SK-N-SH (cell line): ENCODE measurements around the gene ITM2C. TPM values are rescaled to one million over a fixed set of nuclear protein-coding genes. Genes with fewer than 3 reads are reported as not detected.

Experiments
- CTCF ChIA-PET: fragments of 300-600, 350-600 bp; formaldehyde crosslinking; extraction: SDS; loops from one replicate; lab custom pipeline; 2021; lab: Yijun Ruan, JAX
- POLR2A ChIA-PET: fragments of 350-600 bp; sonication (Branson Sonifier 250); formaldehyde crosslinking; extraction: SDS; loops from one replicate; lab custom pipeline; 2020; ENCODE audit warnings: antibody characterized with exemption, inconsistent platforms; lab: Yijun Ruan, JAX
- DNase-seq: peaks from one replicate; pipeline ENCODE4 v3.0.0; 2012
- H2AFZ ChIP-seq: fragments of 200-600 bp; sonication (generic); 2 replicates; pipeline ENCODE4 v1.8.1; 2016; ENCODE audit warnings: antibody characterized with exemption, mild to moderate bottlenecking, low read depth
- H3F3A ChIP-seq: fragments of 200-600 bp; sonication (generic); replicated peaks from 2 replicates; pipeline ENCODE3; 2016; ENCODE audit warnings: antibody characterized with exemption, mild to moderate bottlenecking; ENCODE audit not compliant: insufficient read depth
- H3K27ac ChIP-seq, 2 experiments: fragments of 200-500 bp in 1 of 2; fragments of 200-600 bp in 1 of 2; sonication (Bioruptor generic) in 1 of 2; sonication (generic), shearing (Covaris generic) in 1 of 2; 2 replicates each; pipeline versions ENCODE4 v1.5.1 to v1.6.1; 2014 to 2016; ENCODE audit warnings: low read depth in 2 of 2, inconsistent platforms in 1 of 2, low read length in 1 of 2, mild to moderate bottlenecking in 1 of 2, mixed read lengths in 1 of 2
- H3K27me3 ChIP-seq: fragments of 200-600 bp; sonication (generic), shearing (Covaris generic); 2 replicates; pipeline ENCODE4 v1.6.1; 2016; ENCODE audit warnings: mixed run types; ENCODE audit not compliant: insufficient read depth
- H3K36me3 ChIP-seq, 2 experiments: fragments of 200-500 bp in 1 of 2; fragments of 200-600 bp in 1 of 2; sonication (Bioruptor generic) in 1 of 2; sonication (generic) in 1 of 2; replicated peaks in 1 of 2; 2 replicates each; pipeline versions ENCODE3 to v1.5.1; 2014 to 2016; ENCODE audit warnings: low read length in 1 of 2, mild to moderate bottlenecking in 1 of 2; ENCODE audit not compliant: insufficient read depth in 2 of 2, control insufficient read depth in 1 of 2
- H3K4me1 ChIP-seq, 2 experiments: fragments of 200-500 bp in 1 of 2; fragments of 200-600 bp in 1 of 2; sonication (Bioruptor generic) in 1 of 2; sonication (generic), shearing (Covaris generic) in 1 of 2; 2 replicates each; pipeline versions ENCODE4 v1.5.1 to v1.6.1; 2014 to 2016; ENCODE audit warnings: low read depth in 1 of 2, low read length in 1 of 2, mixed run types in 1 of 2; ENCODE audit not compliant: insufficient read depth in 2 of 2, control insufficient read depth in 1 of 2
- H3K4me2 ChIP-seq: fragments of 200-600 bp; sonication (generic), shearing (Covaris generic); 2 replicates; pipeline ENCODE4 v1.6.1; 2017; ENCODE audit warnings: mixed run types
- H3K4me3 ChIP-seq, 2 experiments: fragments of 200-500 bp in 1 of 2; fragments of 200-600 bp in 1 of 2; sonication (Bioruptor generic) in 1 of 2; sonication (generic), shearing (Covaris generic) in 1 of 2; 2 replicates each; pipeline versions ENCODE4 v1.5.1 to v1.8.1; 2014 to 2016; ENCODE audit warnings: low read depth in 2 of 2, inconsistent platforms in 1 of 2, low read length in 1 of 2, mild to moderate bottlenecking in 1 of 2, mixed read lengths in 1 of 2, moderate library complexity in 1 of 2
- H3K79me2 ChIP-seq: fragments of 200-600 bp; sonication (generic); 2 replicates; pipeline ENCODE4 v1.8.1; 2017; ENCODE audit warnings: mild to moderate bottlenecking; ENCODE audit not compliant: insufficient read depth
- H3K9ac ChIP-seq: fragments of 200-600 bp; sonication (generic); 2 replicates; pipeline ENCODE4 v1.6.1; 2017; ENCODE audit warnings: mixed run types
- H3K9me2 ChIP-seq: fragments of 200-600 bp; sonication (generic); 2 replicates; pipeline ENCODE4 v1.6.1; 2017; ENCODE audit warnings: mixed run types
- H3K9me3 ChIP-seq: fragments of 200-600 bp; sonication (generic); 2 replicates; pipeline ENCODE4 v1.6.1; 2017; ENCODE audit warnings: mixed run types, mild to moderate bottlenecking, moderate library complexity
- H4K20me1 ChIP-seq: fragments of 200-600 bp; sonication (generic); 2 replicates; pipeline ENCODE4 v1.6.1; 2017; ENCODE audit warnings: mild to moderate bottlenecking, mixed run types; ENCODE audit not compliant: insufficient read depth
- CHD2 ChIP-seq: fragments of 150-350 bp; IDR thresholded peaks from 2 replicates; pipeline ENCODE4 v1.6.1; 2018; ENCODE audit warnings: low read length; ENCODE audit not compliant: partially characterized antibody
- EP300 ChIP-seq, 2 experiments: IDR thresholded peaks; 2 replicates each; pipeline versions ENCODE4 v1.4.0 to v1.6.1; 2012; ENCODE audit warnings: borderline replicate concordance in 1 of 2, low read depth in 1 of 2, low read length in 1 of 2
- FOSL2 ChIP-seq: IDR thresholded peaks from 2 replicates; pipeline ENCODE4 v1.4.0; 2012; ENCODE audit warnings: low read depth, mild to moderate bottlenecking, moderate library complexity, borderline replicate concordance
- FOXJ3 ChIP-seq: sonication (generic); formaldehyde crosslinking; IDR thresholded peaks from 2 replicates; pipeline ENCODE4 v1.5.1; 2020; ENCODE audit warnings: mild to moderate bottlenecking, missing genetic modification reagents
- FOXM1 ChIP-seq: IDR thresholded peaks from 2 replicates; pipeline ENCODE4 v1.4.0; 2012; ENCODE audit warnings: low read depth, mild to moderate bottlenecking
- GABPA ChIP-seq: IDR thresholded peaks from 2 replicates; pipeline ENCODE4 v1.4.0; 2012; ENCODE audit warnings: low read depth, mild to moderate bottlenecking
- GATA2 ChIP-seq: sonication (generic); formaldehyde crosslinking; IDR thresholded peaks from 2 replicates; pipeline ENCODE4 v1.5.0; 2020; ENCODE audit warnings: mild to moderate bottlenecking, missing genetic modification reagents
- JUND ChIP-seq: IDR thresholded peaks from 2 replicates; pipeline ENCODE4 v1.4.0; 2012
- MEF2A ChIP-seq: IDR thresholded peaks from 2 replicates; pipeline ENCODE4 v1.4.0; 2012; ENCODE audit warnings: low read depth, borderline replicate concordance
- MXI1 ChIP-seq: IDR thresholded peaks from 2 replicates; pipeline ENCODE4 v1.6.1; 2012; ENCODE audit warnings: mild to moderate bottlenecking, low read depth, low read length, improper control_type of control experiment
- RCOR1 ChIP-seq: fragments of 150-350 bp; IDR thresholded peaks from 2 replicates; pipeline ENCODE4 v1.6.1; 2017; ENCODE audit warnings: antibody characterized with exemption, low read length
- TCF12 ChIP-seq: IDR thresholded peaks from 2 replicates; pipeline ENCODE4 v1.4.0; 2012
- TEAD4 ChIP-seq: IDR thresholded peaks from 2 replicates; pipeline ENCODE4 v1.4.0; 2012; ENCODE audit warnings: mild to moderate bottlenecking, borderline replicate concordance; ENCODE audit not compliant: insufficient read depth
- YY1 ChIP-seq: IDR thresholded peaks from 2 replicates; pipeline ENCODE4 v1.4.0; 2012; ENCODE audit warnings: low read depth, mild to moderate bottlenecking
- WGBS: methylation state at CpG from one replicate; pipeline ENCODE4 v1.1.6; 2017; ENCODE audit warnings: low lambda C conversion rate; 5-methylcytosine and 5-hydroxymethylcytosine counted together
- polyA plus RNA-seq, 3 experiments: library from polyadenylated mRNA; depleted of rRNA; stranded (reverse); fragments of >200 nt; gene quantifications; 2 replicates each; pipeline ENCODE4 v1.2.3, GENCODE V29; 2012
- TF ChIP-seq, protein P1 (sequence below): IDR thresholded peaks from 2 replicates; pipeline ENCODE4 v1.6.1; 2012; ENCODE audit warnings: mild to moderate bottlenecking, low read depth, low read length, moderate library complexity
- TF ChIP-seq, protein P2 (sequence below): fragments of 200-600 bp; sonication (generic); IDR thresholded peaks from 2 replicates; pipeline ENCODE4 v1.6.1; 2017; ENCODE audit warnings: antibody characterized with exemption, mild to moderate bottlenecking, moderate library complexity

ITM2C gene
- polyA plus RNA-seq, 1 of the 3 experiments (the other 2 are of a cell fraction) = 288 TPM

- no peak for TF ChIP-seq RCOR1
- no peak for TF ChIP-seq TCF12
- no peak for TF ChIP-seq FOSL2
- no peak for TF ChIP-seq GATA2 (CRISPR knock-in tag)
- no peak for TF ChIP-seq FOXM1
- no peak for TF ChIP-seq CHD2
- TF ChIP-seq, all 33 proteins: peak for 0
Measured at GRCh38 chr2:230877759-230878598, 13.2 kb downstream of the ITM2C start (continued).

DNA sequence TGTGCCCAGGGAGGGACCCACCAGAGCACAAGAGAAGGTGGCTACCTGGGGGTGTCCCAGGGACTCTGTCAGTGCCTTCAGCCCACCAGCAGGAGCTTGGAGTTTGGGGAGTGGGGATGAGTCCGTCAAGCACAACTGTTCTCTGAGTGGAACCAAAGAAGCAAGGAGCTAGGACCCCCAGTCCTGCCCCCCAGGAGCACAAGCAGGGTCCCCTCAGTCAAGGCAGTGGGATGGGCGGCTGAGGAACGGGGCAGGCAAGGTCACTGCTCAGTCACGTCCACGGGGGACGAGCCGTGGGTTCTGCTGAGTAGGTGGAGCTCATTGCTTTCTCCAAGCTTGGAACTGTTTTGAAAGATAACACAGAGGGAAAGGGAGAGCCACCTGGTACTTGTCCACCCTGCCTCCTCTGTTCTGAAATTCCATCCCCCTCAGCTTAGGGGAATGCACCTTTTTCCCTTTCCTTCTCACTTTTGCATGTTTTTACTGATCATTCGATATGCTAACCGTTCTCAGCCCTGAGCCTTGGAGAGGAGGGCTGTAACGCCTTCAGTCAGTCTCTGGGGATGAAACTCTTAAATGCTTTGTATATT lies 14.0 kb downstream of the ITM2C start:
- no peaks in the 10 kb centered on the region for H3K9me3 ChIP-seq
- H3K9me2 ChIP-seq = no peaks in the 10 kb centered on the region
- no peaks in the 10 kb centered on the region for H4K20me1 ChIP-seq
- no peak for DNase-seq
- H3K4me1 ChIP-seq = peaks cover 0 to 2% of the 10 kb centered on the region in 2 experiments; a peak in 1 of 4 replicates
- H3K9ac ChIP-seq = no peak overlapping the region
- H3K4me3 ChIP-seq = no peak overlapping the region
- no peak for TF ChIP-seq FOXJ3 (CRISPR knock-in tag)
- TF ChIP-seq MXI1 = no peak
- no peak for TF ChIP-seq FOSL2
- TF ChIP-seq JUND = no peak
- TF ChIP-seq, all 33 proteins: peak for 0
- H3F3A ChIP-seq = no peaks in the 10 kb centered on the region
- H2AFZ ChIP-seq = no peak overlapping the region
- H3K27ac ChIP-seq = no peak overlapping the region
- H3K4me2 ChIP-seq = no peak overlapping the region
- no peaks in the 10 kb centered on the region for H3K27me3 ChIP-seq
- 91% methylated on average over 6 of the region's 10 CpGs for WGBS
- no peaks in the 10 kb centered on the region for H3K79me2 ChIP-seq
- POLR2A ChIA-PET = no interaction called here
- CTCF ChIA-PET = interaction anchor here (0.7 to 2.2 kb wide), 6 partner anchors 8 to 534 kb away, joined by 3 to 11 read pairs (median 6); partner anchors contain the start of gene ITM2C
- peaks cover 0 to 42% of the 10 kb centered on the region in 2 experiments for H3K36me3 ChIP-seq

GRCh38 chr2:230879271-230879882 lies 14.6 kb downstream of the ITM2C start:
- Histone ChIP-seq H3K27ac (no peak overlapping the region), H4K20me1 (no peaks in the 10 kb centered on the region), H3K9me3 (no peaks in the 10 kb centered on the region), H3K9ac (no peak overlapping the region), H3K27me3 (no peaks in the 10 kb centered on the region), H3K79me2 (no peaks in the 10 kb centered on the region), H3K36me3 (peaks cover 0 to 42% of the 10 kb centered on the region in 2 experiments), H2AFZ (no peak overlapping the region), H3K4me3 (no peak overlapping the region), H3F3A (no peaks in the 10 kb centered on the region), H3K4me1 (no peaks in the 10 kb centered on the region), H3K9me2 (no peaks in the 10 kb centered on the region), H3K4me2 (no peak overlapping the region)
- ChIA-PET CTCF (interaction anchor here (0.8 to 2.2 kb wide), 4 partner anchors 9 to 534 kb away, joined by 3 to 11 read pairs (median 8); partner anchors contain the start of gene ITM2C), POLR2A (no interaction called here)
- 97% methylated on average over 8 of the region's 11 CpGs for WGBS
- DNase-seq = no peak
- TF ChIP-seq, protein P1, sequence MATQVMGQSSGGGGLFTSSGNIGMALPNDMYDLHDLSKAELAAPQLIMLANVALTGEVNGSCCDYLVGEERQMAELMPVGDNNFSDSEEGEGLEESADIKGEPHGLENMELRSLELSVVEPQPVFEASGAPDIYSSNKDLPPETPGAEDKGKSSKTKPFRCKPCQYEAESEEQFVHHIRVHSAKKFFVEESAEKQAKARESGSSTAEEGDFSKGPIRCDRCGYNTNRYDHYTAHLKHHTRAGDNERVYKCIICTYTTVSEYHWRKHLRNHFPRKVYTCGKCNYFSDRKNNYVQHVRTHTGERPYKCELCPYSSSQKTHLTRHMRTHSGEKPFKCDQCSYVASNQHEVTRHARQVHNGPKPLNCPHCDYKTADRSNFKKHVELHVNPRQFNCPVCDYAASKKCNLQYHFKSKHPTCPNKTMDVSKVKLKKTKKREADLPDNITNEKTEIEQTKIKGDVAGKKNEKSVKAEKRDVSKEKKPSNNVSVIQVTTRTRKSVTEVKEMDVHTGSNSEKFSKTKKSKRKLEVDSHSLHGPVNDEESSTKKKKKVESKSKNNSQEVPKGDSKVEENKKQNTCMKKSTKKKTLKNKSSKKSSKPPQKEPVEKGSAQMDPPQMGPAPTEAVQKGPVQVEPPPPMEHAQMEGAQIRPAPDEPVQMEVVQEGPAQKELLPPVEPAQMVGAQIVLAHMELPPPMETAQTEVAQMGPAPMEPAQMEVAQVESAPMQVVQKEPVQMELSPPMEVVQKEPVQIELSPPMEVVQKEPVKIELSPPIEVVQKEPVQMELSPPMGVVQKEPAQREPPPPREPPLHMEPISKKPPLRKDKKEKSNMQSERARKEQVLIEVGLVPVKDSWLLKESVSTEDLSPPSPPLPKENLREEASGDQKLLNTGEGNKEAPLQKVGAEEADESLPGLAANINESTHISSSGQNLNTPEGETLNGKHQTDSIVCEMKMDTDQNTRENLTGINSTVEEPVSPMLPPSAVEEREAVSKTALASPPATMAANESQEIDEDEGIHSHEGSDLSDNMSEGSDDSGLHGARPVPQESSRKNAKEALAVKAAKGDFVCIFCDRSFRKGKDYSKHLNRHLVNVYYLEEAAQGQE = no peak
- TF ChIP-seq EP300 (IDR thresholded peaks at IDR 0.05; ENCODE audit: borderline replicate concordance in 1 of 2, low read depth in 1 of 2, low read length in 1 of 2) (no peak), CHD2 (no peak), TCF12 (no peak), TEAD4 (no peak), GABPA (no peak), MEF2A (no peak), YY1 (no peak)
- TF ChIP-seq, protein P2, sequence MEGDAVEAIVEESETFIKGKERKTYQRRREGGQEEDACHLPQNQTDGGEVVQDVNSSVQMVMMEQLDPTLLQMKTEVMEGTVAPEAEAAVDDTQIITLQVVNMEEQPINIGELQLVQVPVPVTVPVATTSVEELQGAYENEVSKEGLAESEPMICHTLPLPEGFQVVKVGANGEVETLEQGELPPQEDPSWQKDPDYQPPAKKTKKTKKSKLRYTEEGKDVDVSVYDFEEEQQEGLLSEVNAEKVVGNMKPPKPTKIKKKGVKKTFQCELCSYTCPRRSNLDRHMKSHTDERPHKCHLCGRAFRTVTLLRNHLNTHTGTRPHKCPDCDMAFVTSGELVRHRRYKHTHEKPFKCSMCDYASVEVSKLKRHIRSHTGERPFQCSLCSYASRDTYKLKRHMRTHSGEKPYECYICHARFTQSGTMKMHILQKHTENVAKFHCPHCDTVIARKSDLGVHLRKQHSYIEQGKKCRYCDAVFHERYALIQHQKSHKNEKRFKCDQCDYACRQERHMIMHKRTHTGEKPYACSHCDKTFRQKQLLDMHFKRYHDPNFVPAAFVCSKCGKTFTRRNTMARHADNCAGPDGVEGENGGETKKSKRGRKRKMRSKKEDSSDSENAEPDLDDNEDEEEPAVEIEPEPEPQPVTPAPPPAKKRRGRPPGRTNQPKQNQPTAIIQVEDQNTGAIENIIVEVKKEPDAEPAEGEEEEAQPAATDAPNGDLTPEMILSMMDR = no peak
